ENCODE data around the gene CPO.

The CPO gene

GRCh38 chr2:207014424-207014823, 75.1 kb downstream of the CPO start:
- DNase-seq (ENCODE audit: low spot score), result no peak

- DNase-seq (ENCODE audit: low spot score), result no peak
Measured at GRCh38 chr2:207015901-207016300, 76.6 kb downstream of the CPO start.

All from kidney capillary endothelial cell (primary cell).